ENCODE results near the gene PAIP2. TPM values are rescaled to one million over a fixed set of nuclear protein-coding genes. Genes with fewer than 3 reads are reported as not detected.

PAIP2 gene
- total RNA-seq, 1 experiment from 2014 or later = 79.4 TPM

- DNase-seq (ENCODE audit: low read depth, low spot score) (no peak), ATAC-seq (no peak)
- Histone ChIP-seq H3K9me3 (ENCODE audit: control insufficient read depth, insufficient read depth, low read depth, low read length) (no peaks in the 10 kb centered on the region), H3K4me3 (ENCODE audit: low read depth in 2 of 2, low read length in 2 of 2) (no peak overlapping the region), H3K27ac (ENCODE audit: low read length) (no peak overlapping the region), H3K4me1 (ENCODE audit: control insufficient read depth, insufficient read depth, low read length) (no peaks in the 10 kb centered on the region), H3K27me3 (ENCODE audit: control insufficient read depth, insufficient read depth, low read length) (no peaks in the 10 kb centered on the region), H3K36me3 (ENCODE audit: control insufficient read depth, insufficient read depth, low read length) (no peaks in the 10 kb centered on the region)
- CTCF ChIA-PET = interaction anchor here (1.2 kb wide), 1 partner anchor 98 kb away, joined by 4 read pairs; no protein-coding TSS in a partner anchor
- POLR2A ChIA-PET = no interaction called here
- intact Hi-C loops (cut with micrococcal nuclease; ENCODE audit: unreplicated experiment) = no loop called here
- no peak for TF ChIP-seq POLR2AphosphoS5 (IDR thresholded peaks at IDR 0.05; ENCODE audit: low read depth, low read length)
- no peak for TF ChIP-seq TCF7L2 (IDR thresholded peaks at IDR 0.05; ENCODE audit: low read depth, low read length)
- TF ChIP-seq SIN3A (IDR thresholded peaks at IDR 0.05; ENCODE audit: borderline replicate concordance, insufficient read depth, low read depth, low read length) = no peak
- TF ChIP-seq, protein P1, sequence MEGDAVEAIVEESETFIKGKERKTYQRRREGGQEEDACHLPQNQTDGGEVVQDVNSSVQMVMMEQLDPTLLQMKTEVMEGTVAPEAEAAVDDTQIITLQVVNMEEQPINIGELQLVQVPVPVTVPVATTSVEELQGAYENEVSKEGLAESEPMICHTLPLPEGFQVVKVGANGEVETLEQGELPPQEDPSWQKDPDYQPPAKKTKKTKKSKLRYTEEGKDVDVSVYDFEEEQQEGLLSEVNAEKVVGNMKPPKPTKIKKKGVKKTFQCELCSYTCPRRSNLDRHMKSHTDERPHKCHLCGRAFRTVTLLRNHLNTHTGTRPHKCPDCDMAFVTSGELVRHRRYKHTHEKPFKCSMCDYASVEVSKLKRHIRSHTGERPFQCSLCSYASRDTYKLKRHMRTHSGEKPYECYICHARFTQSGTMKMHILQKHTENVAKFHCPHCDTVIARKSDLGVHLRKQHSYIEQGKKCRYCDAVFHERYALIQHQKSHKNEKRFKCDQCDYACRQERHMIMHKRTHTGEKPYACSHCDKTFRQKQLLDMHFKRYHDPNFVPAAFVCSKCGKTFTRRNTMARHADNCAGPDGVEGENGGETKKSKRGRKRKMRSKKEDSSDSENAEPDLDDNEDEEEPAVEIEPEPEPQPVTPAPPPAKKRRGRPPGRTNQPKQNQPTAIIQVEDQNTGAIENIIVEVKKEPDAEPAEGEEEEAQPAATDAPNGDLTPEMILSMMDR (IDR thresholded peaks at IDR 0.05) = no peak
- TF ChIP-seq REST (IDR thresholded peaks at IDR 0.05; ENCODE audit: insufficient read depth in 1 of 2, low read depth in 2 of 2, low read length in 1 of 2) = no peak
- BruUV-seq (replicated peaks) = no TSS peak
- in situ Hi-C loops (cut with HindIII; ENCODE audit: low pct_unique_long_range_greater_than_20kb, low sequenced_read_pairs) = loop anchor here (25.0 kb wide), 1 partner anchor 96 kb away; no protein-coding TSS in a partner anchor
Observed at GRCh38 chr5:139415869-139416268, 74.2 kb downstream of the PAIP2 start.

DNA sequence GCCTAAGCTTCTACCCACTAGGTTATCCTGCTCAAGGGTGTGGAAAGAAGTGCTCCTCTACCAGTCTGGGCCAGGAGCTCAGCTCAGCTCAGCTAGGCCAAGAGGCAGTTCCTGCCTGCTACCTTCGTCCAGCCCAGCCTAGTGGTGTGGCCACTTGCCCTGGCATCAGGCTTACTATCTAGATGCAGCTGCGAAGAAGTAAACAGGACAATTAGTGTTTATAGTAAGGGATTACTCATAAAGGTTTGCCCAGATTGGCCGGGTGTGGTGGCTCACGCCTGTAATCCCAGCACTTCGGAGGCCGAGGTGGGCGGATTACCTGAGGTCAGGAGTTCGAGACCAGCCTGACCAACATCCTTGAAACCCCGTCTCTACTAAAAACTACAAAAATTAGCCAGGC, 75.0 kb downstream of the PAIP2 start:
- in situ Hi-C loops (cut with HindIII; ENCODE audit: low pct_unique_long_range_greater_than_20kb, low sequenced_read_pairs) (loop anchor here (25.0 kb wide), 1 partner anchor 96 kb away; no protein-coding TSS in a partner anchor), intact Hi-C loops (cut with micrococcal nuclease; ENCODE audit: unreplicated experiment) (no loop called here)
- Histone ChIP-seq H3K27ac (ENCODE audit: low read length) (no peak overlapping the region), H3K4me1 (ENCODE audit: control insufficient read depth, insufficient read depth, low read length) (no peaks in the 10 kb centered on the region), H3K36me3 (ENCODE audit: control insufficient read depth, insufficient read depth, low read length) (no peaks in the 10 kb centered on the region), H3K9me3 (ENCODE audit: control insufficient read depth, insufficient read depth, low read depth, low read length) (no peaks in the 10 kb centered on the region), H3K27me3 (ENCODE audit: control insufficient read depth, insufficient read depth, low read length) (no peaks in the 10 kb centered on the region), H3K4me3 (ENCODE audit: low read depth in 2 of 2, low read length in 2 of 2) (no peak overlapping the region)
- no TSS peak for BruUV-seq (replicated peaks)
- CTCF ChIA-PET = interaction anchor here (1.2 kb wide), 1 partner anchor 97 kb away, joined by 4 read pairs; no protein-coding TSS in a partner anchor
- DNase-seq (ENCODE audit: low read depth, low spot score) (no peak), ATAC-seq (peak; percentile 20; the same call in 1 of the 2 replicates)
- TF ChIP-seq, protein P1 (IDR thresholded peaks at IDR 0.05) = no peak
- TF ChIP-seq SIN3A (IDR thresholded peaks at IDR 0.05; ENCODE audit: borderline replicate concordance, insufficient read depth, low read depth, low read length) = no peak
- no peak for TF ChIP-seq REST (IDR thresholded peaks at IDR 0.05; ENCODE audit: insufficient read depth in 1 of 2, low read depth in 2 of 2, low read length in 1 of 2)
- no peak for TF ChIP-seq POLR2AphosphoS5 (IDR thresholded peaks at IDR 0.05; ENCODE audit: low read depth, low read length)
- no peak for TF ChIP-seq TCF7L2 (IDR thresholded peaks at IDR 0.05; ENCODE audit: low read depth, low read length)
- POLR2A ChIA-PET = no interaction called here

Data from Panc1 (cell line).